GM21447 (cell line): ENCODE data around the gene ERC2.

ENCODE experiments used
- ATAC-seq: cut with Tn5 transposase; IDR thresholded peaks from one replicate; pipeline ENCODE4 v1.9.1; 2021; ENCODE audit not compliant: unreplicated experiment

Gene ERC2

GRCh38 chr3:55471084-55471483 lies 997.2 kb downstream of the ERC2 start:
- no peak for ATAC-seq

GRCh38 chr3:55469957-55470526 lies 998.2 kb downstream of the ERC2 start:
- ATAC-seq, result no peak

GRCh38 chr3:55468251-55468650 lies 1000.0 kb downstream of the ERC2 start:
- no peak for ATAC-seq

- ATAC-seq, result no peak
Measured at GRCh38 chr3:55467099-55467498, 1001.2 kb downstream of the ERC2 start.

- ATAC-seq, result no peak
Measured at GRCh38 chr3:55466526-55466925, 1001.7 kb downstream of the ERC2 start.

GRCh38 chr3:55461896-55462295 lies 1006.4 kb downstream of the ERC2 start:
- no peak for ATAC-seq

- no peak for ATAC-seq
Measured at GRCh38 chr3:55459838-55460237, 1008.4 kb downstream of the ERC2 start.
